Vagina (tissue), 2 donors: Measurements from ENCODE around the gene MKI67. TPM values are rescaled to one million over a fixed set of nuclear protein-coding genes. Genes with fewer than 3 reads are reported as not detected.

Source experiments
- DNase-seq, 2 donors: peaks; one replicate each; pipeline ENCODE4 v3.0.0-alpha.2; 2017; ENCODE audit errors: extremely low spot score in 2 of 2
- H3K27ac ChIP-seq: fragments of 200-600 bp; sonication (generic); one replicate; pipeline ENCODE4 v1.5.1; 2019
- H3K27me3 ChIP-seq: fragments of 200-600 bp; sonication (generic); one replicate; pipeline ENCODE4 v1.5.1; 2019
- H3K36me3 ChIP-seq, 2 donors: fragments of 200-600 bp; sonication (generic); one replicate each; pipeline ENCODE4 v1.5.1; 2017 to 2019
- H3K4me1 ChIP-seq: fragments of 200-600 bp; sonication (generic); one replicate; pipeline ENCODE4 v1.5.1; 2019
- H3K4me3 ChIP-seq, 2 donors: fragments of 200-600 bp; sonication (generic); 1 replicate in 1 of 2; 2 replicates in 1 of 2; pipeline ENCODE4 v1.5.1; 2016 to 2019
- H3K9me3 ChIP-seq: fragments of 200-600 bp; sonication (generic); one replicate; pipeline ENCODE4 v1.5.1; 2019
- CTCF ChIP-seq, 3 experiments: fragments of 450-650 bp in 2 of 3; fragments of 200-600 bp in 1 of 3; sonication (generic) in 1 of 3; IDR thresholded peaks; one replicate each; pipeline ENCODE4 v1.5.1; 2017 to 2019; ENCODE audit warnings: antibody characterized with exemption in 3 of 3, mild to moderate bottlenecking in 2 of 3, moderate library complexity in 2 of 3
- POLR2A ChIP-seq, 2 donors: fragments of 450-650 bp; IDR thresholded peaks; one replicate each; pipeline ENCODE4 v1.6.1; 2017; ENCODE audit warnings: antibody characterized with exemption in 2 of 2, mild to moderate bottlenecking in 2 of 2, moderate library complexity in 2 of 2
- POLR2AphosphoS5 ChIP-seq, 2 donors: sonication (generic); formaldehyde crosslinking; IDR thresholded peaks; one replicate each; pipeline ENCODE4 v1.9.0; 2017; ENCODE audit warnings: antibody characterized with exemption in 2 of 2, mild to moderate bottlenecking in 2 of 2, low read depth in 1 of 2; ENCODE audit not compliant: insufficient read depth in 1 of 2
- intact Hi-C: fragments of 100-400 bp; cut with DNase I; formaldehyde crosslinking; loops from one replicate; pipeline ENCODE4 v1.15.1; 2023
- total RNA-seq: library from RNA; depleted of rRNA; stranded (reverse); fragments of >200 nt; gene quantifications from one replicate; pipeline ENCODE4 v1.2.3, GENCODE V29; 2016

The MKI67 gene
- 11.5 TPM for total RNA-seq

- Histone ChIP-seq H3K4me1 (peaks cover 21% of the 10 kb centered on the region), H3K4me3 (peak within 1 kb of the TSS; percentile 55 to 60), H3K36me3 (no peaks in the 10 kb centered on the region), H3K27ac (no peak within 1 kb of the TSS), H3K9me3 (no peaks in the 10 kb centered on the region), H3K27me3 (no peaks in the 10 kb centered on the region)
- intact Hi-C loops = no loop called here
- DNase-seq = no peak
- TF ChIP-seq POLR2AphosphoS5 (IDR thresholded peaks at IDR 0.05; ENCODE audit: insufficient read depth in 1 of 2, low read depth in 1 of 2) = peak in 1 of 2 donors; percentile 34
- no peak for TF ChIP-seq POLR2A (IDR thresholded peaks at IDR 0.05)
- no peak for TF ChIP-seq CTCF (IDR thresholded peaks at IDR 0.05)
Measured at GRCh38 chr10:128125944-128126764, at the start of gene MKI67. Gene MKI67 (minus strand): TSS chr10:128126423. CDS start chr10:128125667, 756 bp downstream.

GRCh38 chr10:128174581-128175559 lies 48.6 kb upstream of the MKI67 start:
- Histone ChIP-seq H3K9me3 (no peaks in the 10 kb centered on the region), H3K4me1 (no peaks in the 10 kb centered on the region), H3K27me3 (no peaks in the 10 kb centered on the region), H3K36me3 (no peaks in the 10 kb centered on the region), H3K27ac (no peak overlapping the region), H3K4me3 (no peak overlapping the region)
- no peak for DNase-seq
- no peak for TF ChIP-seq CTCF (IDR thresholded peaks at IDR 0.05)
- TF ChIP-seq POLR2A (IDR thresholded peaks at IDR 0.05) = no peak
- no peak for TF ChIP-seq POLR2AphosphoS5 (IDR thresholded peaks at IDR 0.05; ENCODE audit: insufficient read depth in 1 of 2, low read depth in 1 of 2)
- intact Hi-C loops = no loop called here

DNA sequence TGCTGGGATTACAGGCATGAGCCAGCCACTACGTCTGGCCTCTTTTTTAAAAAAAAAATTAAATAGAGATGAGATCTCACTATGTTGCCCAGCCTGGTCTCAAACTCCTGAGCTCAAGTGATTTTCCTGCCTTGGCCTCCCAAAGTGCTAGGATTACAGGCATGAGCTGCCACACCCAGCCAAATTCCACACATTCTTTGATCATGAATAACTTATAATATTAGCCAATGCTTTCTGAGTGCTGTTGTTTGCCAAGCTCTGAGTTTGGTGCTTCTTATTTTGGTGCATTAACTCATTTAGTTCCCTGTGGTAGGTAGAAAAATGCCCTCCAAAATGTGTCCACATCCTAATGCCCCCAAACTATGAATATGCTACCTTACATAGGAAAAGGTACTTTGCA lies 47.2 kb upstream of the MKI67 start:
- TF ChIP-seq POLR2A (IDR thresholded peaks at IDR 0.05) = no peak
- no peak for TF ChIP-seq POLR2AphosphoS5 (IDR thresholded peaks at IDR 0.05; ENCODE audit: insufficient read depth in 1 of 2, low read depth in 1 of 2)
- TF ChIP-seq CTCF (IDR thresholded peaks at IDR 0.05) = no peak
- Histone ChIP-seq H3K9me3 (no peaks in the 10 kb centered on the region), H3K27ac (no peak overlapping the region), H3K4me3 (no peak overlapping the region), H3K4me1 (no peaks in the 10 kb centered on the region), H3K27me3 (no peaks in the 10 kb centered on the region), H3K36me3 (no peaks in the 10 kb centered on the region)
- intact Hi-C loops = no loop called here
- no peak for DNase-seq

DNA sequence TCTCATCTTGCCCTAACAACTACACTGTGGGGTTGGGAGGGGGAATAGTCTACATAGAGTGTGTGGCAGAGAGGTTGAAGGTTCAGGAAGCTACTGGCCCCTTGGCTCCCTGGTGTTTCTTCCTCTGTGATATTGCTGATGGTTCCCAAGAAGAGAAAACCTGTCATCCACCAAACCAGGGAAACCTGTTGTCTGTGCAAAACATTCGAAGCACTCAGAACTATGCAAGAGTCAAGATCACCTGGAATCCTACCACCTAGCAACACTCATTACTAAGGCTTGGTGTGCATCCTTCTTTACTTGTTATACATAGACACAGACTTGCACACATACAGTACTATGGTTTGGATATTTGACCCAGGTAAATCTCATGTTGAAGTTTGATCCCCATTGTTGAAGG lies 46.5 kb upstream of the MKI67 start:
- Histone ChIP-seq H3K36me3 (no peaks in the 10 kb centered on the region), H3K4me3 (no peak overlapping the region), H3K27me3 (no peaks in the 10 kb centered on the region), H3K4me1 (no peaks in the 10 kb centered on the region), H3K27ac (no peak overlapping the region), H3K9me3 (no peaks in the 10 kb centered on the region)
- TF ChIP-seq POLR2A (IDR thresholded peaks at IDR 0.05) = no peak
- no peak for TF ChIP-seq POLR2AphosphoS5 (IDR thresholded peaks at IDR 0.05; ENCODE audit: insufficient read depth in 1 of 2, low read depth in 1 of 2)
- no peak for TF ChIP-seq CTCF (IDR thresholded peaks at IDR 0.05)
- DNase-seq = no peak
- intact Hi-C loops = no loop called here
